Transverse colon (tissue), 4 donors: ENCODE measurements around the gene ZG16B. TPM values are rescaled to one million over a fixed set of nuclear protein-coding genes. Genes with fewer than 3 reads are reported as not detected.

Experiments used
- DNase-seq: peaks from one replicate; pipeline ENCODE4 v3.0.0-alpha.2; 2019
- H3K27ac ChIP-seq, 4 donors: fragments of 200-600 bp; sonication (generic); 2 replicates each; pipeline ENCODE4 v1.5.1; 2016 to 2018; ENCODE audit warnings: inconsistent platforms in 4 of 4
- H3K27me3 ChIP-seq: fragments of 200-600 bp; sonication (generic); 2 replicates; pipeline ENCODE4 v1.5.1; 2017; ENCODE audit warnings: inconsistent platforms
- H3K36me3 ChIP-seq, 4 donors: fragments of 200-600 bp; sonication (generic); 2 replicates each; pipeline ENCODE4 v1.5.1; 2017 to 2019; ENCODE audit warnings: inconsistent platforms in 4 of 4
- H3K4me1 ChIP-seq, 4 donors: fragments of 200-600 bp; sonication (generic); 2 replicates each; pipeline ENCODE4 v1.5.1; 2017 to 2020; ENCODE audit warnings: inconsistent platforms in 4 of 4
- H3K4me3 ChIP-seq, 4 donors: fragments of 200-600 bp; sonication (generic); 1 replicate in 1 of 4; 2 replicates in 3 of 4; pipeline versions ENCODE4 v1.5.1 to v1.6.1; 2017 to 2019; ENCODE audit warnings: inconsistent platforms in 4 of 4
- H3K9me3 ChIP-seq, 2 donors: fragments of 200-600 bp; sonication (generic); 2 replicates each; pipeline ENCODE4 v1.5.1; 2017 to 2019; ENCODE audit warnings: inconsistent platforms in 2 of 2
- CTCF ChIP-seq, 5 experiments: fragments of 200-600 bp in 3 of 5; fragments of 450-650 bp in 2 of 5; sonication (generic) in 3 of 5; IDR thresholded peaks; 1 replicate in 2 of 5; 2 replicates in 3 of 5; pipeline ENCODE4 v1.5.1; 2016 to 2017; ENCODE audit warnings: antibody characterized with exemption in 5 of 5, inconsistent platforms in 3 of 5, mild to moderate bottlenecking in 2 of 5, moderate library complexity in 1 of 5
- EP300 ChIP-seq: sonication (generic); formaldehyde crosslinking; IDR thresholded peaks from one replicate; pipeline ENCODE4 v1.6.1; 2017; ENCODE audit warnings: antibody characterized with exemption, low read depth
- POLR2A ChIP-seq: fragments of 450-650 bp; IDR thresholded peaks from one replicate; pipeline ENCODE4 v1.6.1; 2016; ENCODE audit warnings: antibody characterized with exemption, mild to moderate bottlenecking, moderate library complexity
- POLR2AphosphoS5 ChIP-seq, 3 donors: sonication (generic); formaldehyde crosslinking; IDR thresholded peaks; one replicate each; pipeline ENCODE4 v1.6.1; 2016; ENCODE audit warnings: antibody characterized with exemption in 3 of 3
- WGBS, 2 donors: methylation state at CpG; one replicate each; pipeline ENCODE4 v1.1.5; 2018; ENCODE audit warnings: low coverage in 1 of 2; 5-methylcytosine and 5-hydroxymethylcytosine counted together
- in situ Hi-C, 4 donors: fragments of 200-750 bp; cut with MboI; loops; one replicate each; pipeline versions ENCODE4 v1.15.0 to v1.15.1; 2017; ENCODE audit warnings: low sequenced_read_pairs in 3 of 4, low pct_ligation_motif_present in 1 of 4, low pct_unique_long_range_greater_than_20kb in 1 of 4
- intact Hi-C: fragments of 100-400 bp; cut with DNase I; formaldehyde crosslinking; loops from one replicate; pipeline ENCODE4 v1.15.1; 2023; ENCODE audit warnings: low total_unique reads
- total RNA-seq, 4 donors: library from RNA; depleted of rRNA; stranded (reverse); fragments of >200 nt; gene quantifications; one replicate each; pipeline ENCODE4 v1.1.0, GENCODE V29; 2016

Gene ZG16B
- total RNA-seq, 4 donors from 2014 or later: 5.2 to 28.3 (median 15.9) TPM; not detected in 1

- peaks cover 11% of the 10 kb centered on the region for H3K27me3 ChIP-seq
- in situ Hi-C loops: no loop called here
These were observed 1.1 kb downstream of the ZG16B start for GRCh38 chr16:2831203-2831602.

GRCh38 chr16:2833776-2834175, 3.7 kb downstream of the ZG16B start:
- 77 to 86% methylated on average over 3 to 7 of the region's 7 CpGs for WGBS, 2 donors
- DNase-seq: no peak
- Histone ChIP-seq H3K4me3 (no peak overlapping the region), H3K27ac (no peak overlapping the region), H3K4me1 (peaks cover 0 to 20% (median 11%) of the 10 kb centered on the region in 4 donors), H3K9me3 (no peaks in the 10 kb centered on the region), H3K27me3 (peaks cover 16% of the 10 kb centered on the region), H3K36me3 (no peaks in the 10 kb centered on the region)
- intact Hi-C loops: no loop called here
- in situ Hi-C loops: no loop called here
- TF ChIP-seq POLR2A (no peak), CTCF (IDR thresholded peaks at IDR 0.05) (no peak), POLR2AphosphoS5 (IDR thresholded peaks at IDR 0.05) (no peak)

More at GRCh38 chr16:2831203-2831602, 1.1 kb downstream of the ZG16B start:
- Histone ChIP-seq H3K4me1 (peaks cover 0 to 20% (median 11%) of the 10 kb centered on the region in 4 donors), H3K9me3 (no peaks in the 10 kb centered on the region), H3K27ac (no peak overlapping the region), H3K36me3 (no peaks in the 10 kb centered on the region), H3K4me3 (no peak overlapping the region)
- no peak for DNase-seq
- intact Hi-C loops: no loop called here
- WGBS, 2 donors: 78 to 88% methylated on average over 8 to 15 of the region's 15 CpGs
- TF ChIP-seq CTCF (IDR thresholded peaks at IDR 0.05) (no peak), POLR2A (no peak), EP300 (no peak), POLR2AphosphoS5 (IDR thresholded peaks at IDR 0.05) (no peak)

GRCh38 chr16:2834968-2835367, 4.9 kb downstream of the ZG16B start:
- Histone ChIP-seq H3K4me1 (peaks cover 0 to 13% (median 4%) of the 10 kb centered on the region in 4 donors), H3K9me3 (no peaks in the 10 kb centered on the region), H3K27ac (no peak overlapping the region), H3K27me3 (peaks cover 8% of the 10 kb centered on the region), H3K4me3 (no peak overlapping the region), H3K36me3 (no peaks in the 10 kb centered on the region)
- 88 to 100% methylated on average over 1 to 3 of the region's 3 CpGs for WGBS, 2 donors
- no peak for DNase-seq
- in situ Hi-C loops: no loop called here
- no peak for TF ChIP-seq POLR2A
- no peak for TF ChIP-seq EP300
- no peak for TF ChIP-seq POLR2AphosphoS5 (IDR thresholded peaks at IDR 0.05)
- TF ChIP-seq CTCF (IDR thresholded peaks at IDR 0.05): no peak
- intact Hi-C loops: no loop called here

- TF ChIP-seq CTCF (IDR thresholded peaks at IDR 0.05) (no peak), POLR2AphosphoS5 (IDR thresholded peaks at IDR 0.05) (no peak), EP300 (no peak), POLR2A (no peak)
- intact Hi-C loops (no loop called here), in situ Hi-C loops (no loop called here)
- peak; percentile 63 for DNase-seq
- Histone ChIP-seq H3K9me3 (no peaks in the 10 kb centered on the region), H3K27ac (peak overlapping the region in 3 of 4 donors; percentile 10 to 16 (median 14)), H3K27me3 (peaks cover 8% of the 10 kb centered on the region), H3K4me3 (no peak overlapping the region), H3K36me3 (no peaks in the 10 kb centered on the region), H3K4me1 (peaks cover 0 to 5% (median 2%) of the 10 kb centered on the region in 4 donors)
- WGBS, 2 donors: 37 to 60% methylated on average over 3 to 22 of the region's 22 CpGs
These were observed 5.8 kb downstream of the ZG16B start for GRCh38 chr16:2835638-2836493.
